ENCODE data around the gene NUP214. TPM values are rescaled to one million over a fixed set of nuclear protein-coding genes. Genes with fewer than 3 reads are reported as not detected.
"Not testable (repeated sequence)": the region's sequence is repeated elsewhere in the genome, so short reads cannot be mapped to it uniquely, and the experiment has no call there.

Gene NUP214
- total RNA-seq, 1 donor from 2014 or later, result 70.2 TPM

GRCh38 chr9:131149688-131150053, 24.3 kb downstream of the NUP214 start:
- TF ChIP-seq CTCF (IDR thresholded peaks at IDR 0.05), result no peak
- no peak for TF ChIP-seq POLR2AphosphoS5 (IDR thresholded peaks at IDR 0.05; ENCODE audit: insufficient read depth in 1 of 2, low read depth in 1 of 2)
- no peak for TF ChIP-seq POLR2A (IDR thresholded peaks at IDR 0.05)
- DNase-seq (ENCODE audit: extremely low spot score in 2 of 2), result no peak
- peaks cover 0 to 93% of the 10 kb centered on the region in 2 donors for H3K36me3 ChIP-seq
- intact Hi-C loops (cut with DNase I), result no loop called here
- no peak overlapping the region for H3K27ac ChIP-seq
- no peaks in the 10 kb centered on the region for H3K4me1 ChIP-seq
- H3K9me3 ChIP-seq, result no peaks in the 10 kb centered on the region
- no peaks in the 10 kb centered on the region for H3K27me3 ChIP-seq
- H3K4me3 ChIP-seq, result no peak overlapping the region

- no peaks in the 10 kb centered on the region for H3K9me3 ChIP-seq
- TF ChIP-seq POLR2A (IDR thresholded peaks at IDR 0.05), result no peak
- no peak for TF ChIP-seq CTCF (IDR thresholded peaks at IDR 0.05)
- TF ChIP-seq POLR2AphosphoS5 (IDR thresholded peaks at IDR 0.05; ENCODE audit: insufficient read depth in 1 of 2, low read depth in 1 of 2), result no peak
- H3K4me3 ChIP-seq, result no peak overlapping the region
- intact Hi-C loops (cut with DNase I), result no loop called here
- H3K36me3 ChIP-seq, result peaks cover 0 to 80% of the 10 kb centered on the region in 2 donors
- no peak for DNase-seq (ENCODE audit: extremely low spot score in 2 of 2)
- no peak overlapping the region for H3K27ac ChIP-seq
- no peaks in the 10 kb centered on the region for H3K4me1 ChIP-seq
- no peaks in the 10 kb centered on the region for H3K27me3 ChIP-seq
Observed at GRCh38 chr9:131153595-131153994, 28.2 kb downstream of the NUP214 start.

- peaks cover 0 to 71% of the 10 kb centered on the region in 2 donors for H3K36me3 ChIP-seq
- intact Hi-C loops (cut with DNase I); H3K4me1 ChIP-seq; H3K27me3 ChIP-seq; H3K4me3 ChIP-seq; H3K9me3 ChIP-seq; H3K27ac ChIP-seq; DNase-seq (ENCODE audit: extremely low spot score in 2 of 2): not testable (repeated sequence)
Observed at GRCh38 chr9:131158673-131159072, 33.3 kb downstream of the NUP214 start.

- H3K27me3 ChIP-seq, result no peaks in the 10 kb centered on the region
- peaks cover 0 to 69% of the 10 kb centered on the region in 2 donors for H3K36me3 ChIP-seq
- H3K4me3 ChIP-seq, result no peak overlapping the region
- no peak for DNase-seq (ENCODE audit: extremely low spot score in 2 of 2)
- no peaks in the 10 kb centered on the region for H3K9me3 ChIP-seq
- H3K27ac ChIP-seq, result no peak overlapping the region
- intact Hi-C loops (cut with DNase I), result no loop called here
- TF ChIP-seq POLR2A (IDR thresholded peaks at IDR 0.05) (no peak), POLR2AphosphoS5 (IDR thresholded peaks at IDR 0.05; ENCODE audit: insufficient read depth in 1 of 2, low read depth in 1 of 2) (no peak), CTCF (IDR thresholded peaks at IDR 0.05) (no peak)
- no peaks in the 10 kb centered on the region for H3K4me1 ChIP-seq
Observed at GRCh38 chr9:131160416-131161112, 35.2 kb downstream of the NUP214 start.

- Histone ChIP-seq H3K9me3 (no peaks in the 10 kb centered on the region), H3K27me3 (no peaks in the 10 kb centered on the region), H3K36me3 (peaks cover 0 to 70% of the 10 kb centered on the region in 2 donors), H3K4me1 (no peaks in the 10 kb centered on the region), H3K27ac (no peak overlapping the region), H3K4me3 (no peak overlapping the region)
- DNase-seq (ENCODE audit: extremely low spot score in 2 of 2), result no peak
- intact Hi-C loops (cut with DNase I), result no loop called here
- TF ChIP-seq POLR2A (IDR thresholded peaks at IDR 0.05), result no peak
- no peak for TF ChIP-seq POLR2AphosphoS5 (IDR thresholded peaks at IDR 0.05; ENCODE audit: insufficient read depth in 1 of 2, low read depth in 1 of 2)
- no peak for TF ChIP-seq CTCF (IDR thresholded peaks at IDR 0.05)
Observed at GRCh38 chr9:131161585-131161984, 36.2 kb downstream of the NUP214 start.

Data from vagina (tissue), 2 donors.